Upper lobe of left lung (tissue), 6 donors: ENCODE results near the gene NOM1. TPM values are rescaled to one million over a fixed set of nuclear protein-coding genes. Genes with fewer than 3 reads are reported as not detected.
A peak's percentile ranks its signal among the peaks of the same experiment; 100 is the strongest.

Source experiments
- ATAC-seq, 2 donors: fragments of 200-7000 bp; cut with Tn5 transposase; one replicate each; pipeline ENCODE4 v1.9.1; 2022; ENCODE audit warnings: mild to moderate bottlenecking in 2 of 2, moderate library complexity in 2 of 2; ENCODE audit not compliant: low FRiP score in 2 of 2
- DNase-seq, 2 donors: peaks; one replicate each; pipeline ENCODE4 v3.0.0-alpha.2; 2019 to 2020
- H3K27ac ChIP-seq, 4 donors: fragments of 200-600 bp; sonication (generic); one replicate each; pipeline ENCODE4 v1.5.1; 2016 to 2019
- H3K27me3 ChIP-seq, 4 donors: fragments of 200-600 bp; sonication (generic); one replicate each; pipeline ENCODE4 v1.5.1; 2017 to 2019
- H3K36me3 ChIP-seq, 4 donors: fragments of 200-600 bp; sonication (generic); one replicate each; pipeline ENCODE4 v1.5.1; 2016 to 2019
- H3K4me1 ChIP-seq, 4 donors: fragments of 200-600 bp; sonication (generic); one replicate each; pipeline ENCODE4 v1.5.1; 2018 to 2019
- H3K4me3 ChIP-seq, 4 donors: fragments of 200-600 bp; sonication (generic); one replicate each; pipeline ENCODE4 v1.5.1; 2017 to 2019; ENCODE audit warnings: mild to moderate bottlenecking in 2 of 4, moderate library complexity in 1 of 4
- H3K9me3 ChIP-seq, 4 donors: fragments of 200-600 bp; sonication (generic); one replicate each; pipeline ENCODE4 v1.5.1; 2018 to 2019
- EP300 ChIP-seq, 4 donors: sonication (generic); formaldehyde crosslinking; IDR thresholded peaks; one replicate each; pipeline ENCODE4 v1.5.1; 2017; ENCODE audit warnings: antibody characterized with exemption in 4 of 4, control low read depth in 2 of 4
- POLR2A ChIP-seq, 4 donors: fragments of 450-650 bp; IDR thresholded peaks; one replicate each; pipeline ENCODE4 v1.5.1; 2016 to 2017; ENCODE audit warnings: antibody characterized with exemption in 4 of 4, mild to moderate bottlenecking in 2 of 4
- POLR2AphosphoS5 ChIP-seq, 2 donors: sonication (generic); formaldehyde crosslinking; IDR thresholded peaks; one replicate each; pipeline ENCODE4 v1.5.1; 2017; ENCODE audit warnings: antibody characterized with exemption in 2 of 2
- WGBS, 2 donors: methylation state at CpG; one replicate each; pipeline ENCODE4 v1.1.5; 2017 to 2018; 5-methylcytosine and 5-hydroxymethylcytosine counted together
- total RNA-seq, 6 donors: library from RNA; depleted of rRNA in 4 of 6; stranded (reverse); fragments of >200 nt in 4 of 6; gene quantifications; one replicate each; pipeline versions ENCODE4 v1.1.0 to v1.2.1, GENCODE V29; 2016 to 2021
- TF ChIP-seq, protein P1 (sequence below), 6 experiments: fragments of 450-650 bp in 4 of 6; fragments of 200-600 bp in 2 of 6; sonication (generic) in 2 of 6; IDR thresholded peaks; one replicate each; pipeline ENCODE4 v1.5.1; 2016 to 2019; ENCODE audit warnings: antibody characterized with exemption in 6 of 6
- donor health status: DM: no; HTN: no; CAD: no; lungs with moderate emphysema.
- donor health status: DM: no; HTN: yes; CAD: no; lungs with severe emphysema.

NOM1 gene
- total RNA-seq, 6 donors from 2014 or later: 18.7 to 49.2 (median 22.8) TPM

DNA sequence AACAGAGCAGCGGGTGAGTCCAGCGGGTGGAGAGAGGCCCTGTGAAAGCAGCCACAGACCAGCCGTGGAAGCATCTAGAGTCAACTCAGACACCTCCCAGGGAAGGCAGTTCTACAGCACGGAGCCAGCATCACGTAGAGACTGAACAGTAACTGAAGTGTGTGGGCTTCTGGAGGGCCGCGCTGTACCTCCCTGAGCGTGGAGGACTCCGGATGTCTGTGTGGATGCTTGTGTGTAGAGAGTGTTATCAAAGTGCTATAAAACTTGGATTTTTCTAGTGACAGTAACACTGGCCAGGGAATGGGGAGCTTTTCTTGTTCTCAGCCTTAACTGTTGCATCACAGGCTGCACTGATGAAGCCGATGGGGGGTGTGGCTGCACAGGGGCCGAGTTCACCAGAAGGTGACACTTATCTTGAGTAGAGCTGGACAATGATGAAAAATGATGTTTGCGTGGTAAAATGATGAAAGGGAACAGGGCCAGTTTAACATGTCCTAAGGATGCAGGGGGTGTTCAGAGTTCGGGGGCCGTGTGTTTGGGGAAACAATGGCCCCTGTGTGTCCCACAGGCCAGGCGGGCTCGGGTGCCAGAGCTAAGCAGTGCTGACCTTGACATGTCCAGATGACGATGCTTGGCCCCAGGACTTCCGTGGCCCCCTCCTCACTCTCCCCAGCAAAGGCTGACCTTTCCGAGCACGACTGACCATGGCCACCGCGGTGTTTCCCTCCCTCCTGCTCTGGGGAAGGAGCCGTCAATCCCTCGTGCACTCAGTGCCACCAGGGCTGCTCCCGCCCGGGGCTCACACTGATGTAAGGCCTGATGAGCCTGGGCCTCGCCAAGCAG, 39.1 kb downstream of the NOM1 start:
- no peaks in the 10 kb centered on the region for H3K27me3 ChIP-seq
- 65 to 67% methylated on average over 27 of the region's 27 CpGs for WGBS, 2 donors
- ATAC-seq (no peak), DNase-seq (no peak)
- no peaks in the 10 kb centered on the region for H3K36me3 ChIP-seq
- TF ChIP-seq, protein P1, sequence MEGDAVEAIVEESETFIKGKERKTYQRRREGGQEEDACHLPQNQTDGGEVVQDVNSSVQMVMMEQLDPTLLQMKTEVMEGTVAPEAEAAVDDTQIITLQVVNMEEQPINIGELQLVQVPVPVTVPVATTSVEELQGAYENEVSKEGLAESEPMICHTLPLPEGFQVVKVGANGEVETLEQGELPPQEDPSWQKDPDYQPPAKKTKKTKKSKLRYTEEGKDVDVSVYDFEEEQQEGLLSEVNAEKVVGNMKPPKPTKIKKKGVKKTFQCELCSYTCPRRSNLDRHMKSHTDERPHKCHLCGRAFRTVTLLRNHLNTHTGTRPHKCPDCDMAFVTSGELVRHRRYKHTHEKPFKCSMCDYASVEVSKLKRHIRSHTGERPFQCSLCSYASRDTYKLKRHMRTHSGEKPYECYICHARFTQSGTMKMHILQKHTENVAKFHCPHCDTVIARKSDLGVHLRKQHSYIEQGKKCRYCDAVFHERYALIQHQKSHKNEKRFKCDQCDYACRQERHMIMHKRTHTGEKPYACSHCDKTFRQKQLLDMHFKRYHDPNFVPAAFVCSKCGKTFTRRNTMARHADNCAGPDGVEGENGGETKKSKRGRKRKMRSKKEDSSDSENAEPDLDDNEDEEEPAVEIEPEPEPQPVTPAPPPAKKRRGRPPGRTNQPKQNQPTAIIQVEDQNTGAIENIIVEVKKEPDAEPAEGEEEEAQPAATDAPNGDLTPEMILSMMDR (IDR thresholded peaks at IDR 0.05): no peak
- TF ChIP-seq POLR2A (IDR thresholded peaks at IDR 0.05): no peak
- no peak for TF ChIP-seq EP300 (IDR thresholded peaks at IDR 0.05)
- no peak for TF ChIP-seq POLR2AphosphoS5 (IDR thresholded peaks at IDR 0.05)
- no peak overlapping the region for H3K4me3 ChIP-seq
- no peak overlapping the region for H3K27ac ChIP-seq
- no peaks in the 10 kb centered on the region for H3K9me3 ChIP-seq
- H3K4me1 ChIP-seq: no peaks in the 10 kb centered on the region

DNA sequence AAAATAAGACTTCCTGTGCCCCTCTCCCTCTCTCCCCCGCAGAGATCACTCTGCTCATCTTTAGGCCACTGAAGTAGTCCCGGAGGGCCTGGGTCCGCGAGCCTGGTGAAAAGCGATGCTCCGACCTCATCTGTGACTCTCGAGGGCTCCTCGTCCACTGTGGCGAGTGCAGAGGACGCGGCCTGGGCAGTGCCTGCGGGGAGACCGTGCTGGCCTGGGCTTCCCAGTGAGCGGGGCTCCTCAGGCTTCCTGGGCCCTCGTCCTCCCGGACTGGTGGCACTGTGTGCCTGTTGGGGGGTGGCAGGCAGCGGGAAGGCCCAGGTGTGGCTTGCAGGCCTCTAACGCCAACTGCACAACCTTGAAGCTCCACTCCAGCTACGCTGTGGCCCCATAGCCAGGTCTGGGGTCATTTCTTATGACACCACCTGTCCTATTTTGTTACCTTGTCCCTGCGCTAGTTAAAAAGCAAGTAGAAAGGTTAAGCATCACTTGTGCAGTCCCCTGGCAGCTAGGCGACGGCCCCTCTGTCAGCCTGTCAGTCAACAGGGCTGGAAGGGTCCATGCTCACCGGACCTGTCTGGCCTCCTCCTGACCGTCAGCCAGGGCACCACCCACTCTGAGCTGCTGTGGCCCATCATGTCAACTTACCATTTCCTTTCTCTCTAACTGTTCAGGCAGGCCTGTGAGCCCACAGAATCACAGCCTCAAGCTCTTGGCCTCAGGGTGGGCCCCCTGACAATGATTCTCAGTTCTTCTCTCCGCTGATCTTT, 40.4 kb downstream of the NOM1 start:
- TF ChIP-seq, protein P1 (IDR thresholded peaks at IDR 0.05): no peak
- TF ChIP-seq POLR2A (IDR thresholded peaks at IDR 0.05) (no peak), EP300 (IDR thresholded peaks at IDR 0.05) (no peak), POLR2AphosphoS5 (IDR thresholded peaks at IDR 0.05) (no peak)
- no peaks in the 10 kb centered on the region for H3K9me3 ChIP-seq
- ATAC-seq: peak in 1 of 2 donors; percentile 38
- DNase-seq: peak in 1 of 2 donors; percentile 75
- H3K36me3 ChIP-seq: no peaks in the 10 kb centered on the region
- no peaks in the 10 kb centered on the region for H3K4me1 ChIP-seq
- H3K4me3 ChIP-seq: no peak overlapping the region
- H3K27ac ChIP-seq: no peak overlapping the region
- H3K27me3 ChIP-seq: no peaks in the 10 kb centered on the region
- WGBS, 2 donors: 83 to 92% methylated on average over 18 to 25 of the region's 25 CpGs

DNA sequence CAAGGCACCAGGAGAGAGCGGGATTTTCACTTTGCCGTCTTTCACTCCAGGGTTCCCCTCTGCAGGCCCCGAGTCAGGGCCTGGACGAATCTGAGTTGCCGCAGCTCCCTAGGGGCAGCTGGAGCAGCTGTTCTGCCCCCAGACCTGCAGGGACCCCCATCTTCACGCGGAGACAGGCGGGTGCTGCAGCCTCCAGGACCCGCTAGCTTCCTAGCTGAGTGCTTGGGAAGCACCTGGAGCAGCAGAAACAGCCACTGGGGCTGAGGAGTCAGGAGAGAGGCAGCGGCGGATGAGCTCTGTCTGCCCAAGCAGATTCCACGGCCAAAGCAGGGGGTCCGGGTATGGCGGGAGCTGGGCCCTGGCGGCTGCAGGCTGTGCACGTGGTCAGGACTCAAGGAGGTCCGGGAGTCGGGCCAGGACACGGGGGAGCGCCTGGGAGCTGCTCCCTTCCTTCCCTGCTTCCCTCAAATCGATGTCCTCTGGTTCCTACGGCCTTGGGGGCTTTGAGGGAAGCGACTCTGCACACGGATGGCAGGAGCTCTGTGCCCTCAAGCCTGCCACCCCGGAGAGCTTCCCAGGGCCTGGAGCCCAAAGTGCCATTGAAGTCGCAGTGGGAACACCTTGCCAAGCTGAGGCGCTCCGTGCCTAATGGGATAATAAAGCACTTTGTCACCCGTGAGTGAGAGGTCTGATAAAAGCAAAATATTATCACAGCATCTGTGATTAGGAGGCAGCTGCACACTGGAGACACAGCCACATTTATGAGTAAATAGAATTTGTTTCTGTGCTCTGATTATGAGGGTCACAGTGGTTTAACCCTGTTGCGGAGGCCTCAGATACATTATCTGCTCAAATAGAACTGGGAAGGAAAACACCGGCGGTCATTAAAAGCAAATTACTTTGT, 43.8 kb downstream of the NOM1 start:
- Histone ChIP-seq H3K27me3 (no peaks in the 10 kb centered on the region), H3K4me3 (no peak overlapping the region), H3K36me3 (no peaks in the 10 kb centered on the region), H3K4me1 (no peaks in the 10 kb centered on the region), H3K9me3 (no peaks in the 10 kb centered on the region), H3K27ac (no peak overlapping the region)
- DNase-seq: peak in 1 of 2 donors; percentile 81
- peak; percentile 43 to 53 for ATAC-seq
- WGBS, 2 donors: 63 to 68% methylated on average over 22 to 31 of the region's 32 CpGs
- TF ChIP-seq POLR2A (IDR thresholded peaks at IDR 0.05) (no peak), POLR2AphosphoS5 (IDR thresholded peaks at IDR 0.05) (no peak), EP300 (IDR thresholded peaks at IDR 0.05) (no peak)
- TF ChIP-seq, protein P1 (IDR thresholded peaks at IDR 0.05): no peak

DNA sequence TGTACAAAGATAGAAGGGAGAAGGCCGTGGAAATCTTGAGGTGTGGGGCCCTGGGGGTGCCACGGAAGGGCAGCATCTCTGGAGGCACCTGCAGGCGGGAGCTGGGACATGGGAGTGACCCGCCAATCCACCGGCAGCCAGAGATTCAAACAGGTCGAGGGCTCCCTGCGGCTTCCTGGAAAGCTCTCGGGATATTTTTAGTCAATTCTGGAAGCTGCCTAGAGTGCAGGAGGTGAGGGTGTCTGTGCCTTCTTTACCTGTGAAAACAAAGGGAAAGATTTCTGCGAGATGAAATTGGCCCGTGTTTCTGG, 44.4 kb downstream of the NOM1 start:
- H3K4me1 ChIP-seq: peaks cover 0 to 2% (median 0%) of the 10 kb centered on the region in 4 donors
- peaks cover 0 to under 1% (median 0%) of the 10 kb centered on the region in 4 donors for H3K27me3 ChIP-seq
- no peak overlapping the region for H3K27ac ChIP-seq
- no peaks in the 10 kb centered on the region for H3K9me3 ChIP-seq
- ATAC-seq (no peak), DNase-seq (no peak)
- no peak overlapping the region for H3K4me3 ChIP-seq
- TF ChIP-seq, protein P1 (IDR thresholded peaks at IDR 0.05): no peak
- TF ChIP-seq POLR2A (IDR thresholded peaks at IDR 0.05) (no peak), EP300 (IDR thresholded peaks at IDR 0.05) (no peak), POLR2AphosphoS5 (IDR thresholded peaks at IDR 0.05) (no peak)
- 63 to 71% methylated on average over 9 to 10 of the region's 10 CpGs for WGBS, 2 donors
- H3K36me3 ChIP-seq: no peaks in the 10 kb centered on the region
